ENCODE data around the gene ARHGEF16. TPM values are rescaled to one million over a fixed set of nuclear protein-coding genes. Genes with fewer than 3 reads are reported as not detected.

ARHGEF16 gene
- total RNA-seq, 2 donors from 2014 or later = 47.7 to 64.7 TPM

DNA sequence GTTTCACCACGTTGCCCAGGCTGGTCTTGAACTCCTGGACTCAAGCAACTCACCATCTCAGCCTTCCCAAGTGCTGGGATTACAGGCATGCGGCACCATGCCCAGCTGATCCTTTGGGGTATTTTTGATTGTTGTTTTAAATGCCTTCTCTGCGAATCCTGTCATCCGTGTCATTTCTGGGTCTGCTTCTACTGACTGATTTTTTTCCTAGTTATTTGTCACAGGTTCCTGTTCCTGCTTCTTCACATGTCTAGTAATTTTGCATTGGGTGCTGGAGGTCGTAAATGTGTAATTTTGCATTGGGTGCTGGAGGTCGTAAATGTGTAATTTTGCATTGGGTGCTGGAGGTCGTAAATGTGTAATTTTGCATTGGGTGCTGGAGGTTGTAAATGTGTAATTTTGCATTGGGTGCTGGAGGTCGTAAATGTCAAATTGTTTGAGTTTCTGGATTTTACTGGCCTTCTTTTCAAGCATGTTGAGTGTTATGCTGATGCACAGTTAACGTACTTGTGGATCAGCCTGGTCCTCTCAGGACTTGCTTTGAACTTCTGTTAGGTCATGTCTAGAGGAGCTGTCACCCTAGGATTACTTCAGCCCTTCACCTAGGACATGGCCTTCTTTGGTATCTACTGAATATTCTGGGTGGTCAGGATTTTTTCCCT lies 4.1 kb upstream of the ARHGEF16 start:
- no peaks in the 10 kb centered on the region for H3K27me3 Mint-ChIP-seq (ENCODE audit: insufficient read depth)
- TF ChIP-seq, protein P1, sequence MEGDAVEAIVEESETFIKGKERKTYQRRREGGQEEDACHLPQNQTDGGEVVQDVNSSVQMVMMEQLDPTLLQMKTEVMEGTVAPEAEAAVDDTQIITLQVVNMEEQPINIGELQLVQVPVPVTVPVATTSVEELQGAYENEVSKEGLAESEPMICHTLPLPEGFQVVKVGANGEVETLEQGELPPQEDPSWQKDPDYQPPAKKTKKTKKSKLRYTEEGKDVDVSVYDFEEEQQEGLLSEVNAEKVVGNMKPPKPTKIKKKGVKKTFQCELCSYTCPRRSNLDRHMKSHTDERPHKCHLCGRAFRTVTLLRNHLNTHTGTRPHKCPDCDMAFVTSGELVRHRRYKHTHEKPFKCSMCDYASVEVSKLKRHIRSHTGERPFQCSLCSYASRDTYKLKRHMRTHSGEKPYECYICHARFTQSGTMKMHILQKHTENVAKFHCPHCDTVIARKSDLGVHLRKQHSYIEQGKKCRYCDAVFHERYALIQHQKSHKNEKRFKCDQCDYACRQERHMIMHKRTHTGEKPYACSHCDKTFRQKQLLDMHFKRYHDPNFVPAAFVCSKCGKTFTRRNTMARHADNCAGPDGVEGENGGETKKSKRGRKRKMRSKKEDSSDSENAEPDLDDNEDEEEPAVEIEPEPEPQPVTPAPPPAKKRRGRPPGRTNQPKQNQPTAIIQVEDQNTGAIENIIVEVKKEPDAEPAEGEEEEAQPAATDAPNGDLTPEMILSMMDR (conservative IDR thresholded peaks at IDR 0.05) = no peak
- Histone ChIP-seq H3K27me3 (ENCODE audit: control insufficient read depth, insufficient read depth, low read length, poor library complexity, severe bottlenecking) (peaks cover 8% of the 10 kb centered on the region), H3K9ac (ENCODE audit: extremely low read depth, low read length, poor library complexity, severe bottlenecking) (no peak overlapping the region), H3K36me3 (ENCODE audit: control insufficient read depth, insufficient read depth, low read length) (no peaks in the 10 kb centered on the region), H3K4me3 (ENCODE audit: low read length) (no peak overlapping the region), H3K9me3 (ENCODE audit: control insufficient read depth, low read length) (no peaks in the 10 kb centered on the region), H3K4me1 (ENCODE audit: control insufficient read depth, insufficient read depth, low read length) (peaks cover 4% of the 10 kb centered on the region), H3K27ac (ENCODE audit: low read depth, low read length) (no peak overlapping the region)
- H3K9me3 Mint-ChIP-seq = no peaks in the 10 kb centered on the region
- no peak overlapping the region for H3K4me3 Mint-ChIP-seq
- H3K36me3 Mint-ChIP-seq (ENCODE audit: low read depth) = no peaks in the 10 kb centered on the region
- DNase-seq = no peak
- peaks cover 1% of the 10 kb centered on the region for H3K4me1 Mint-ChIP-seq
- H3K27ac Mint-ChIP-seq = no peak overlapping the region
- WGBS, 2 experiments (ENCODE audit: insufficient coverage in 1 of 2, insufficient read length in 1 of 2) = 86 to 100% methylated on average over 2 to 8 of the region's 9 CpGs

DNA sequence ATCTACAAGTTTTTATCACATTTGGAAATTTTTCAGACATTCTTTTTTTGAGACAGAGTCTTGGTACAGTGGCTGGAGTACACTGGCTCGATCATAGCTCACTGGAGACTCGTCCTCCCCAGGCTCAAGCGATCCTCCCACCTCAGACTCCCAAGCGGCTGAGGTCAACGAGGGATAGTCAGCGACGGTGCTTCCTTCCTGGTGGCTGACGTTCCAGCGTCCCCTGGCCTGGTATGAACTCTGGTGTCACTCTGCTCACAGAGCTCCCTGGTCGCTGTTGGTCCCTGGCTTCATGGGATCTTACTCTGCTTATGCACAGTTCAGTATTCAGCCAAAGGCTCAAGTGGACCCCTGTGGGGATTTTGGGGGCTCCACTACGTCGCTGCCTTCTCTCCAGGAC lies 3.5 kb upstream of the ARHGEF16 start:
- Mint-ChIP-seq H3K4me3 (no peak overlapping the region), H3K27ac (no peak overlapping the region), H3K4me1 (peaks cover 5% of the 10 kb centered on the region), H3K9me3 (no peaks in the 10 kb centered on the region), H3K36me3 (ENCODE audit: low read depth) (no peaks in the 10 kb centered on the region), H3K27me3 (ENCODE audit: insufficient read depth) (no peaks in the 10 kb centered on the region)
- H3K9me3 ChIP-seq (ENCODE audit: control insufficient read depth, low read length) = no peaks in the 10 kb centered on the region
- TF ChIP-seq, protein P1 (conservative IDR thresholded peaks at IDR 0.05) = no peak
- H3K9ac ChIP-seq (ENCODE audit: extremely low read depth, low read length, poor library complexity, severe bottlenecking) = no peak overlapping the region
- no peak for DNase-seq
- WGBS, 2 experiments (ENCODE audit: insufficient coverage in 1 of 2, insufficient read length in 1 of 2) = 86 to 92% methylated on average over 12 of the region's 12 CpGs
- peaks cover 8% of the 10 kb centered on the region for H3K27me3 ChIP-seq (ENCODE audit: control insufficient read depth, insufficient read depth, low read length, poor library complexity, severe bottlenecking)
- no peak overlapping the region for H3K4me3 ChIP-seq (ENCODE audit: low read length)
- H3K36me3 ChIP-seq (ENCODE audit: control insufficient read depth, insufficient read depth, low read length) = no peaks in the 10 kb centered on the region
- H3K27ac ChIP-seq (ENCODE audit: low read depth, low read length) = no peak overlapping the region
- H3K4me1 ChIP-seq (ENCODE audit: control insufficient read depth, insufficient read depth, low read length) = peaks cover 9% of the 10 kb centered on the region

- TF ChIP-seq, protein P1 (conservative IDR thresholded peaks at IDR 0.05) = no peak
- Mint-ChIP-seq H3K36me3 (ENCODE audit: low read depth) (peaks cover 2% of the 10 kb centered on the region), H3K4me3 (no peak overlapping the region), H3K27me3 (ENCODE audit: insufficient read depth) (no peaks in the 10 kb centered on the region), H3K9me3 (no peaks in the 10 kb centered on the region), H3K4me1 (peaks cover 5% of the 10 kb centered on the region), H3K27ac (no peak overlapping the region)
- Histone ChIP-seq H3K27ac (ENCODE audit: low read depth, low read length) (no peak overlapping the region), H3K4me3 (ENCODE audit: low read length) (no peak overlapping the region), H3K9me3 (ENCODE audit: control insufficient read depth, low read length) (no peaks in the 10 kb centered on the region), H3K36me3 (ENCODE audit: control insufficient read depth, insufficient read depth, low read length) (no peaks in the 10 kb centered on the region), H3K4me1 (ENCODE audit: control insufficient read depth, insufficient read depth, low read length) (peaks cover 13% of the 10 kb centered on the region), H3K27me3 (ENCODE audit: control insufficient read depth, insufficient read depth, low read length, poor library complexity, severe bottlenecking) (peaks cover 8% of the 10 kb centered on the region), H3K9ac (ENCODE audit: extremely low read depth, low read length, poor library complexity, severe bottlenecking) (no peak overlapping the region)
- DNase-seq = no peak
- 84 to 87% methylated on average over 13 to 23 of the region's 23 CpGs for WGBS, 2 experiments (ENCODE audit: insufficient coverage in 1 of 2, insufficient read length in 1 of 2)
Observed at GRCh38 chr1:3451994-3452865, 2.2 kb upstream of the ARHGEF16 start.

Measured in endodermal cell (in vitro differentiated cells).